Neural progenitor cell (in vitro differentiated cells): Measurements from ENCODE around the gene GINS2.

Experiments
- EZH2 ChIP-seq: fragments of 200-600 bp; sonication (generic); IDR thresholded peaks from 2 replicates; pipeline ENCODE4 v1.6.1; 2017; ENCODE audit warnings: antibody characterized with exemption, mild to moderate bottlenecking, moderate library complexity
- TF ChIP-seq, protein P1 (sequence below): fragments of 200-600 bp; sonication (generic); IDR thresholded peaks from 2 replicates; pipeline ENCODE4 v1.5.1; 2017; ENCODE audit warnings: antibody characterized with exemption, mild to moderate bottlenecking

- TF ChIP-seq, protein P1, sequence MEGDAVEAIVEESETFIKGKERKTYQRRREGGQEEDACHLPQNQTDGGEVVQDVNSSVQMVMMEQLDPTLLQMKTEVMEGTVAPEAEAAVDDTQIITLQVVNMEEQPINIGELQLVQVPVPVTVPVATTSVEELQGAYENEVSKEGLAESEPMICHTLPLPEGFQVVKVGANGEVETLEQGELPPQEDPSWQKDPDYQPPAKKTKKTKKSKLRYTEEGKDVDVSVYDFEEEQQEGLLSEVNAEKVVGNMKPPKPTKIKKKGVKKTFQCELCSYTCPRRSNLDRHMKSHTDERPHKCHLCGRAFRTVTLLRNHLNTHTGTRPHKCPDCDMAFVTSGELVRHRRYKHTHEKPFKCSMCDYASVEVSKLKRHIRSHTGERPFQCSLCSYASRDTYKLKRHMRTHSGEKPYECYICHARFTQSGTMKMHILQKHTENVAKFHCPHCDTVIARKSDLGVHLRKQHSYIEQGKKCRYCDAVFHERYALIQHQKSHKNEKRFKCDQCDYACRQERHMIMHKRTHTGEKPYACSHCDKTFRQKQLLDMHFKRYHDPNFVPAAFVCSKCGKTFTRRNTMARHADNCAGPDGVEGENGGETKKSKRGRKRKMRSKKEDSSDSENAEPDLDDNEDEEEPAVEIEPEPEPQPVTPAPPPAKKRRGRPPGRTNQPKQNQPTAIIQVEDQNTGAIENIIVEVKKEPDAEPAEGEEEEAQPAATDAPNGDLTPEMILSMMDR, result no peak
- no peak for TF ChIP-seq EZH2
Observed at GRCh38 chr16:85640254-85640558, 48.5 kb downstream of the GINS2 start.
